Astrocyte of the cerebellum (primary cell): ENCODE measurements around the gene HCLS1.
"Not testable (repeated sequence)": the region's sequence is repeated elsewhere in the genome, so short reads cannot be mapped to it uniquely, and the experiment has no call there.

Experiments used
- DNase-seq: peaks from one replicate; pipeline ENCODE4 v3.0.0-alpha.2; 2011; ENCODE audit warnings: low read depth
- H3K4me3 ChIP-seq: 2 replicates; pipeline ENCODE4 v1.5.1; 2011; ENCODE audit warnings: mild to moderate bottlenecking, low read depth, low read length, moderate library complexity
- in situ Hi-C: cut with HindIII; loops from 2 replicates; pipeline ENCODE4 v1.10.0; 2017; ENCODE audit warnings: low sequenced_read_pairs
- TF ChIP-seq, protein P1 (sequence below): IDR thresholded peaks from 2 replicates; pipeline ENCODE4 v1.5.1; 2012; ENCODE audit warnings: low read length, low read depth, moderate library complexity, mild to moderate bottlenecking; ENCODE audit errors: missing control alignments

Gene HCLS1

DNA sequence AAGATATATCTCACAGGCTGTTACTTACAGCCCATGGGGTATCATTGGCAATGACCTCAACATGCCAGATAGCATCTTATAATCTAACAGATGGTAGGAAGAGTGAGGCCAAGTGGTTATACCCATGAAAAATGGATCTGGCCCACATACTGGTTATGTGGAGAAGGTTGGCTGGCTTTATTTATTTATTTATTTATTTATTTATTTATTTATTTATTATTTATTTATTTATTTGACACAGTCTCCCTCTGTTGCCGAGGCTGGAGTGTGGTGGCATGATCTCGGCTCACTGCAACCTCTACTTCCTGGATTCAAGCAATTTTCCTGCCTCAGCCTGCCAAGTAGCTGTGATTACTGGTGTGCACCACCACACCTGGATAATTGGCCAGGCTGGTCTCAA is 55.9 kb downstream of the HCLS1 start:
- TF ChIP-seq, protein P1, sequence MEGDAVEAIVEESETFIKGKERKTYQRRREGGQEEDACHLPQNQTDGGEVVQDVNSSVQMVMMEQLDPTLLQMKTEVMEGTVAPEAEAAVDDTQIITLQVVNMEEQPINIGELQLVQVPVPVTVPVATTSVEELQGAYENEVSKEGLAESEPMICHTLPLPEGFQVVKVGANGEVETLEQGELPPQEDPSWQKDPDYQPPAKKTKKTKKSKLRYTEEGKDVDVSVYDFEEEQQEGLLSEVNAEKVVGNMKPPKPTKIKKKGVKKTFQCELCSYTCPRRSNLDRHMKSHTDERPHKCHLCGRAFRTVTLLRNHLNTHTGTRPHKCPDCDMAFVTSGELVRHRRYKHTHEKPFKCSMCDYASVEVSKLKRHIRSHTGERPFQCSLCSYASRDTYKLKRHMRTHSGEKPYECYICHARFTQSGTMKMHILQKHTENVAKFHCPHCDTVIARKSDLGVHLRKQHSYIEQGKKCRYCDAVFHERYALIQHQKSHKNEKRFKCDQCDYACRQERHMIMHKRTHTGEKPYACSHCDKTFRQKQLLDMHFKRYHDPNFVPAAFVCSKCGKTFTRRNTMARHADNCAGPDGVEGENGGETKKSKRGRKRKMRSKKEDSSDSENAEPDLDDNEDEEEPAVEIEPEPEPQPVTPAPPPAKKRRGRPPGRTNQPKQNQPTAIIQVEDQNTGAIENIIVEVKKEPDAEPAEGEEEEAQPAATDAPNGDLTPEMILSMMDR: no peak
- in situ Hi-C loops: no loop called here
- no peak for DNase-seq
- no peak overlapping the region for H3K4me3 ChIP-seq

DNA sequence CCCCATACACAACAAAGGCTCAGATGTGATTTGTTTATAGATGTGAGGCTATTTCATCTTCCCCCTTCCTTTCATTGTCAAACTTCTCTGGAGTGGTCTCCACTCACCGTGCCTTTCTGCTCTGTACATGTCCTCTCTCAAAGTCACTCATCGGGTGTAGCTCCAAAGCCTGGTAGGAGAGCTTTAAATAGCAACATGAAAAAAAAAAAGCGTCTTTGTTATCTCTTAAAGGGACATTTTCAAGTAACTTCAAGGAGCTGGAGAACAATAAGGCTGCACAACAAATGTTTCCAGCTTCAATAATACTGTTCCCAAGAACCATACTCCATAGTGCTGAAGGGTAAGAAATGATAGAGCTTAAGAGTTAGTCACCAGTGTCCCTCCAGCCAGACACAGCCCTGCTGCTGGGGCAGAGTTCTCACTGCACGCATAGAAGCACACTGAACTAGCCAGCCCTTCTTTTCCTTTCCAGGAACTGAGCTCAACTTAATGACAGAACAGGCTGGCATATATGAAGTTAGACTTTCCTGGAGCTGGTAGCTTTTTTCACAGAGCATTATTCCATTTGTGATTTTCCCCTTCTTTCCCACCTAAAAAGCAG is 59.4 kb downstream of the HCLS1 start:
- H3K4me3 ChIP-seq: no peak overlapping the region
- TF ChIP-seq, protein P1: no peak
- DNase-seq: no peak
- in situ Hi-C loops: no loop called here

DNA sequence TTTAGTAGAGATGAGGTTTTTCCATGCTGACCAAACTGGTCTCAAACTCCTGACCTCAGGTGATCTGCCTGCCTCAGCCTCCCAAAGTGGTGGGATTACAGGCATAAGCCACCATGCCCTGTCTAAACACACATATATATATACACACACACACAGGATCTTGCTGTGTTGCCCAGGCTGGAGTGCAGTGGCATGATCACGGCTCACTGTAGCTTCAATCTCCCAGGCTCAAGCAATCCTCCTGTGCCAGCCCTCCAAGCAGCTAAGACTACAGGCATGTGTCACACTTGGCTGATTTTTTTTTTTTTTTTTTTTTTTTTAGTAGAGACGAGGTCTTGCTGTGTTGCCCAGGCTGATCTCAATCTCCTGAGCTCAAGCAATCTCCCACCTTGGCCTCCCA is 60.8 kb downstream of the HCLS1 start:
- H3K4me3 ChIP-seq, in situ Hi-C loops, DNase-seq: not testable (repeated sequence)

DNA sequence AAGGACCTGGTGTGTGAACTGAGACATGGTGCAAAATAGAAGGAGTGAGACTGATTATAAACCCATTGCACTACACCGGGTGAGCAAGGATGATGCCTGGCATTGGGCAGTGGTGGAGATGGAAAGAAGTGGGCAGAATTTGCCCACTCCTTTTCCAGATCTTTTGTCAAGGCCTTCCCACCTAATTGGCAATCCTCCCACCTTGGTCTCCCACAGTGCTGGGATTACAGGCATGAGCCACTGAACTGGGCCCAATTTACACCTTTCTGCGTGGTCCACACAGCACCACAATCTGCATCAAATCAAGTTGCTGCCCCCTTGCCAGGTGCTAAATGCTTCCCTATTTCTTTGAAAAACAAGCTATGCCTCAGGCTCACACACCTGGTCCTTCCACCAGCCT is 62.1 kb downstream of the HCLS1 start:
- TF ChIP-seq, protein P1: no peak
- H3K4me3 ChIP-seq: no peak overlapping the region
- no peak for DNase-seq
- in situ Hi-C loops: no loop called here

DNA sequence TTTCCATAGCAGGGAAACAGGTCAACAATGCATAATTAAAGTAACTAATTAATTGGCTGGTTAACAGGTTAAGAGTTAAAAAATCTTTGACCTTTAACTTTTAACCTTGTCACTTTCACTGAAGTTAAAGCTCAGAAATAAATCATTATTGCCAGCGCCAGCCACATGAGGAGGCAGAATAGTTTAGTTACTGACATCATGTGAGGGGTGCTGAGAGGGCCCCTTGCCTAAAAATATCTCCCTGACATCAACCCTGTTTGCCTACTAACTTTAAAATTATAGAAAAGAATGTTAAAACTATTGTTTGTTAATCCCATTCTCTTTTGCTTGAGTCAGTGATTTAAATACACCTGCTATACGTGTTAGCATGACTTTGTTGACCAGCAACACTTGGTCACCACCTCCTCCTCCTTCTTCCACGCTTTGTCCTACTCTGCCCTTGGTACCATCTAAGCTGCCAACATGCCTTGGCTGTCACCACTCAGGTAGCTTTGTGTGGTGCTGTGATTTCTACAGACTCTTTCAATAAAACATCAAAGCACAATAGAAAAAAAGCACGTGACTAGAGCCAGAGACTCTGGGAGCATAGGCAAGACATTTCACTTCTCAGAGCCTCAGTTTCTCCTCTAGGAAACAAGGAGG is 64.8 kb downstream of the HCLS1 start:
- DNase-seq: no peak
- TF ChIP-seq, protein P1: no peak
- no peak overlapping the region for H3K4me3 ChIP-seq
- in situ Hi-C loops: no loop called here

DNA sequence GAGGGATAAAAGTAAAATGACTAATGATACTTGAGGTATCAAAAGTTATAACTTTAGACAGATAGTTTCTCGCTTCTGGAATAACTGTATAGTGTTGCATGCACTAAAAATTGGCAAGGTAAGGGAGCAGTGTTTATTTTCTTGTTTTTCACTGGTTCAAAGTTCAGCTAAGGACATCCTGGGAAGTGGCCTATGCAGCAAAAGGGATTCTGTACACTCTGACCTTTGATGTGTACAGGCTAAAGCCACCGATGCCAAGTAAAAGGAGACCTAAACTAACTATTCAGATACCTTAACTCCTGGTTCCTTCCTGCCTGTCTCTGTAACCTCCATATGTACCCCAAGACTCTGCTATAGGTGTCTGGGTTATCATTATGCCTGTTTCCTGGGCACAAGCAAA is 65.9 kb downstream of the HCLS1 start:
- in situ Hi-C loops: no loop called here
- H3K4me3 ChIP-seq: no peak overlapping the region
- DNase-seq: no peak
- TF ChIP-seq, protein P1: no peak

DNA sequence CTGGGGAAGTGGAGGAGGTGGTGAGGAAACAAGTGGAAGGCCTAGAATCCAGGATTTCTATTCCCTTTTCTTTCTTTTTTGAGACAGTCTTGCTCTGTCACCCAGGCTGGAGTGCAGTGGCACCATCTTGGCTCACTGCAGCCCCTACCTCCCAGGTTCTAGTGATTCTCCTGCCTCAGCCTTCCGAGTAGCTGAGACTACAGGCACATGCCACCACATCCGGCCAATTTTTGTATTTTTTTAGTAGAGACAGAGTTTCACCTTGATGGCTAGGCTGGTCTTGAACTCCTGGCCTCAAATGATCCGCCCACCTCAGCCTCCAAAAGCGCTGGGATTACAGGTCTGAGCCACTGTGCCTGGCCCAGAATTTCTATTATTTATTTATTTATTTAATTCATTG is 66.9 kb downstream of the HCLS1 start:
- DNase-seq, in situ Hi-C loops, H3K4me3 ChIP-seq: not testable (repeated sequence)
